GM21423 (cell line): ENCODE data around the gene GALNT9.
"Not testable (repeated sequence)": the region's sequence is repeated elsewhere in the genome, so short reads cannot be mapped to it uniquely, and the experiment has no call there.

Experiments used
- ATAC-seq: cut with Tn5 transposase; IDR thresholded peaks from one replicate; pipeline ENCODE4 v1.9.1; 2021; ENCODE audit warnings: mild to moderate bottlenecking, moderate library complexity; ENCODE audit not compliant: unreplicated experiment

Gene GALNT9

DNA sequence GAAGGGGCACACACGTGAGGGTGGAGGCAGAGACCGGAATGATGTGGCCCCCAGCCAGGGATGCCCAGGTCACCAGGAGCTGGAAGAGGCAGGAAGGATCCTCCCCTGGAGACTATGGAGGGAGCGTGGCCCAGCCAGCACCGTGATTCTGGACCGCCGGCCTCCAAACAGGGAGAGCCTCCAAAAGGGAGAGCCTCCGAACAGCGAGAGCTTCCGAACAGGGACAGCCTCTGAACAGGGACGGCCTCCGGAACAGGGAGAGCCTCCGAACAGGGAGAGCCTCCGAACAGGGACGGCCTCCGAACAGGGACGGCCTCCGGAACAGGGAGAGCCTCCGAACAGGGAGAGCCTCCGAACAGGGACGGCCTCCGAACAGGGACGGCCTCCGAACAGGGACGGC lies 33.8 kb downstream of the GALNT9 start:
- not testable (repeated sequence) for ATAC-seq

GRCh38 chr12:132295101-132295526 lies 34.3 kb downstream of the GALNT9 start:
- no peak for ATAC-seq

DNA sequence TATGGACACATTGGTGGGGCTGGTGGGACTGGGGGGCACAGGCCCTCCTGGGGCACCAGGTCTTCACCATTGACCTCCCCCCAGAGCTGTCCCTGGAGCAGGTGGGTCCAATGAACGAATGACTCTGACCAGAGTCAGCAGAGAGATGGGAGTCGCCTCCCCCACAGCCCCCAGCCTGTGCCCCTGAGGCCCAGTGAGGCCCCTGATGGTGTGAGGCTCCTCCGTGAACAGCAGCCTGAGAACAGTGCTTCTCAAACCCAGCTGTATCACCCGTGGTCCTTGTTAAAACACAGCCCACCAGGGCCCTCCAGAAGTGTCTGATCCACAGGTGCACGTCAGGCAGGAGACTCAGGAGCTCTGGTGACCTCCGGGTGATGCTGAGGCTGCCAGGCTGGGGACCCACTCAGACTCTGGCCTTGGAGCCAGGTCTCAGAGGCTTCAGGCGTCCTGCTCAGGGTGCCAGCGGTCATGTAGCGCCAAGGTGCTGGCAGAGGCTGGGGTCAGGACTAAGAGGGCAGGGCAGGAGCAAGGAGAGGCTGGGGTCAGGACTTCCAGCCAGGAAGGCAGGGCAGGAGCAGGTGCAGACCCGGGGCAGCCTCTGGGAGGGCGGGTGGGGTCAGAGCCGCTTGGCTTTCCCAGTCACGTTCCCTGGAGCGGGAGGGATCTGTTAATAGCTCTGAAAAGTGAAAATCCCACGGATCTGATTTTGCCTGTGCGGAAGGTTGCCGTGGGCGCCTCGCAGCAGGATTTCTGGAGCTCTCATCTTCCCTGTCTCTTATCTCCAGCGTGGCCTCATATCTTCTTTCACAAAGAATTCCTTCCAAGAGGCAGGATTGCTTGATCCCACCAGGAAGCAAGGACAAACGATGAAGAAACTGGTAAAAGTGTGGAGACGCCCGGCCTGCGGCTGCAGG lies 35.0 kb downstream of the GALNT9 start:
- ATAC-seq = no peak

DNA sequence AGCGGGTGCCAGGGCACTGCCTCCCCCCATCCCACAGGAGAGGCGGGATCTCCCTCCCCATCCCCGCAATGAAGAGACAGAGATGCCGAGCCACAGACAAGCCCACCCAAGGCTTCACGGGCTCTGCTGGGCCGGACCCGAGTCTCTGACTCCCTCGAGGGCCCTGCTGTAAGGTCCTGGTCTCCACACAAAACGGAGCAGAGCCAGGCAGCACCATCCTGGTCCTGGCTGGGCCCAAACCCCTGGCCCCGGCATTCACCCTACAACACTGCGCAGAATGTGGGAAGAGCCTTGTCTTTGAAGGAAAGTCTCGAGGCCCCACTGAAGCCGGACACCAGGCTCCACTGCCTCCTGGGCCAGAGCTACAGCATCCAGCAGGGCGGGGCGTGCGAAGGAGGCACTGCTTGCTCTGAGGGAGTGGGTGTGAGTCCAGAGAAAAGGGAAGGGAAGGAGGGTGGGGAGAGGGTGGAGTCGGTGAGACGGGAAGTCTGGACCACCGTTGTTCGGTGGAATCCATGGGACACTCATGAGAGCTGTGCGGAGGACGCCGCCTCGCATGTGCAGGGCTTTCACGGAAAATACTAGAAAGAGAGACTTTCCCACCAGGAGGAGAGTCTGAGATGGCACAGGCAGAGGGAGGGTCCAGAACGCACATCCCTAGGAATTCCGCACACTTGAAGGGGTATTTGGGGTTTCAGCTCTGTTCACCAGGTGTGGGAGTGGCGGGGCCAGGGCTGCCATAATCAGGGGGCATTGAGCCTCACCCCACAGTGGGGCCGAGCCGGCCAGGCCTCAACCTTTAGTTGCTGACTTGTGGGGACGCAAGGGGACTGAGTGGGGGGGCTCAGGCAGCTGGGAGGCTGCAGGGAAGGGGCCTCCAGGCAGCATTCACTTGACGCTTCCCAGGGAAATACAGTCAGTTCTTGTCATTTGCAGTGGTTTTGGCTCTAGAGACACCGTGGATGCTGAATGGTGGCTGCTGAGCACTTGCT lies 36.8 kb downstream of the GALNT9 start:
- no peak for ATAC-seq

DNA sequence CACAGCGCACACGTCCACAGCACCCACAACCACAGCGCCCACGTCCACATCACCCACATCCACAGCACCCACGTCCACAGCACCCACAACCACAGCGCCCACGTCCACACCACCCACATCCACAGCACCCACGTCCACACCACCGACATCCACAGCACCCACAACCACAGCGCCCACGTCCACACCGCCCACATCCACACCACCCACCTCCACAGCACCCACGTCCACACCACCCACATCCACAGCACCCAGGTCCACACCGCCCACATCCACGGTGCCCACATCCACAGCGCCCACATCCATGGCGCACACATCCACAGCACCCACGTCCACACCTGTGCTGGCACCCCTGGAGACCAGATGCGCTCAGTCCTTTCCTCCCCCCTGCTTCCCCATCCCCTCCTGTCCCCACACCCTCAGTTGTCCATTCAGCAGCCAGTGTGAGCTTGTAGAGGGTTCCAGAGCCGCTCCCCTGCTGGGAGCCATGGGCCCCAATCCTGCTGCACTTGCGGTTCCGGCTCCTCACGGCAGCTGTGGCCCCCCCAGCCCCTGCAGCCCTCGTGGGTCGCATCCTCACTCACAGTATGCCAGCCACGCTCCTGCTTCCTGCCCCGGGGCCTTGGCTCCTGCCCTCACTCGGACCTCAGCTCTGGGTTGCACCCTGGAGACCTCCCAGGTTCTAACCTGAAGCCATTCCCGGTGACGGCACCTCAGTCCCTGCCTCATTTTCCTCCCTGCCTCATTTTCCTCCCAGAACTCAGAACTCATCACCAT lies 37.8 kb downstream of the GALNT9 start:
- ATAC-seq = no peak

DNA sequence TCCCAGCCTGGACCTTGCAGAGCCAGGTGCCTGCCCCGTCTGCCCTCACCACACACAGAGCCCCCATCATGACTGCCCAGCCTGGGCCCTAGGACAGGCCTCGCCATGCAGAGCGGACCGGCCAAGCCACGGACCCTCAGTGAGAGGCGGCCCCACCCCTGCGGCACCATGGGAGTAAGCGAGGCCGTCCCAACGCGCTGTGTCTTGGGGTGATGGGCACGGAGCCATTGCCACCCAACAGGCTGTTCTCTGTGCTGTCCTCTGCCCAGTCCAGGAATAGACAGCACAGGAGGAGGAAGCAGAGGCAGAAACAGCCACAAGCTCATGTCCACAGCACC lies 39.2 kb downstream of the GALNT9 start:
- ATAC-seq = no peak

DNA sequence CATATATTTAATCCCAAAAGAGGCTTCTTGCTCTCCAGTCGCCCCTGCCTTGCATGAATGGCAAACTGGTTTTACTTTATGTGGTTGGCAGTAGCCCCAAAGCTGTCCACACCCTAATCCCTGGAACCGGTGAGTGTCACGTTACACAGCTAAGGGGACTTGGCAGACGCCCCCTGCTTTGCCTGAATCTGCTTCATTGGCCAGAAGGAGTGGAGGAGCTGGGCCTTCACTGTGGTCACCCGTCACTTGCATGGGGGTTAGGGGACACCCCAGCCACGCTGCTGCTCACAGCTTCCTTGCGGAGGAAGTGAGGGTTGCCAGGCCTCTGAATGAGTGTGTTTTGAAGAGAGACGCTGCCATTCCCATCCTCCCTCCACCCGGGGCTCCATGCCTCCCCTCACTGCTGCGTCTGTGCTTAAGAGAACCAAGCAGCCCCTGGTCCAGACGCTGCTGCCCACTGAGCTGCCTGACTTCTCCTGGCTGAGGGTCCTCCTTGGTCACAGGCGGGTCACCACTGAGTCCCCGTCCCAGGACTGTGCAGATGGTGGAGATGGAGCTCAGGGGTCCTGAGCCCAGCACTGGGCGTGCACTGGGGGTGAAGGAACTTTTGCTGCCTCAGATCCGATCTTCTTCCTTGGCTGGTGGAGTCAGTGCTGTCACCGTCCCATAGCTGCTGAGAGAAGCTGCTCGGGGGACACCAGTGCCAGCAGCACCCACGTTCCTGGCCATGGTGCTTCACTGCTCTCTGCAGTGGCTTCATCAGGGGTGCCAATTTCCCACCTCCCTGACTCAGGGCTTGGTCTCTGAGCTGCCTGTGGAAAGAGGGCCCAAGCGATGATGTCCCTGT lies 39.8 kb downstream of the GALNT9 start:
- ATAC-seq = no peak

DNA sequence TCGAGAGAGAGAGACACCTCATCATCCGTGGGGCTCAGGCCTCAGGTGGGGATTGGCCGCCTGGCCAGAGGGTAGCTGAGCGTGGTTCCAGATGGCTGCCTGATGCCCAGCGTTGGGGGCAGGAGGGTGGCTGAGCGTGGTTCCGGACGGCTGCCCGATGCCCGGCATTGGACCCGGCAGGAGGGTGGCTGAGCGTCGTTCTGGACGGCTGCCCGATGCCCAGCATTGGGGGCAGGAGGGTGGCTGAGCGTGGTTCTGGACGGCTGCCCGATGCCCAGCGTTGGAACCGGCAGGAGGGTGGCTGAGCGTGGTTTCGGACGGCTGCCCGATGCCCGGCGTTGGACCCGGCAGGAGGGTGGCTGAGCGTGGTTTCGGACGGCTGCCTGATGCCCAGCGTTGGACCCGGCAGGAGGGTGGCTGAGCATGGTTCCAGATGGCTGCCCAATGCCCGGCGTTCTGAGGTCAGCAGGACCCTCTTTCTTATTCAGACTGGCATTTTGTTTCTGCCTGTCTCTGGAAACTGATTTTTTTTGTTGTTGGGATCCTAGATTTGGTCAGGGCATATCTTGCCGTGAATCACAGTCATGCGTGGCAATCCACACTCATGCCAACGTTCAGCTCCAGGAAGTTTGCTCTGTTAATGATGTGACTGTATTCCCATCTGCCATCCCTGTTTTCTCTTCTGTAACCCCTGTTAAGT lies 40.7 kb downstream of the GALNT9 start:
- ATAC-seq = no peak

GRCh38 chr12:132287391-132288238 lies 41.8 kb downstream of the GALNT9 start:
- no peak for ATAC-seq

GRCh38 chr12:132286912-132287311 lies 42.5 kb downstream of the GALNT9 start:
- ATAC-seq = no peak

DNA sequence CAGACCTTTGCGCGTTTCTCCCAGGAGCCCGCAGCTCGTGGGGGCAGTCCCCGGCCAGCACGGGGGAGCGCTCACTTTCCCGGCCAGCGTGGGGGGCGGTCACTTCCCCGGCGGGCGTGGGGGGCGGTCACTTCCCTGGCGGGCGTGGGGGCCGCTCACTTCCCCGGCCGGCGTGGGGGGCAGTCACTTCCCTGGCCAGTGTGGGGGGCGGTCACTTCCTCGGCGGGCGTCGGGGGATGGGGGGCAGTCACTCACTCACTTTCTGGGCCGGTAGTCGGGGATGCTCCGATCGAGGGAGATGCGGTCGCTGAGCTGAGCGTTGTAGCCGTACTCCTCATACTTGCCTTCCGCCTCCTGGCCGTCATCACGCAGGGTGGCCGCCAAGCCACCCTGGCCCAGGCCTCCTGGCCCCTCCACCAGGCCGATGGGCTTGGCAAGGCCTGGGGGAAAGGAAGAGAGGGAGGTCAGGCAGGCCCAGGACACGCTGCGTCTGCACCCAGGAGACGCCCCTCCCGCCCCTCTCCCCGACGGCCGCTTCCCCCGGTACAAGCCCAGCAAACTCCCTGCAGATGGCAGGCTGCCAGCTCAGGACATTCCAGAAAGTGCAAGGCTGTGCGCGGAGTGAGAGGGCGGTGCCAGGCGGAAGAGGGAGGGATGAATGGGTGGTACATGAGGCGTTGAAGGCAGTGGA lies 43.3 kb downstream of the GALNT9 start:
- ATAC-seq = no peak

GRCh38 chr12:132284827-132285741 lies 44.3 kb downstream of the GALNT9 start:
- ATAC-seq = no peak

GRCh38 chr12:132284071-132284826 lies 45.1 kb downstream of the GALNT9 start:
- ATAC-seq = no peak

DNA sequence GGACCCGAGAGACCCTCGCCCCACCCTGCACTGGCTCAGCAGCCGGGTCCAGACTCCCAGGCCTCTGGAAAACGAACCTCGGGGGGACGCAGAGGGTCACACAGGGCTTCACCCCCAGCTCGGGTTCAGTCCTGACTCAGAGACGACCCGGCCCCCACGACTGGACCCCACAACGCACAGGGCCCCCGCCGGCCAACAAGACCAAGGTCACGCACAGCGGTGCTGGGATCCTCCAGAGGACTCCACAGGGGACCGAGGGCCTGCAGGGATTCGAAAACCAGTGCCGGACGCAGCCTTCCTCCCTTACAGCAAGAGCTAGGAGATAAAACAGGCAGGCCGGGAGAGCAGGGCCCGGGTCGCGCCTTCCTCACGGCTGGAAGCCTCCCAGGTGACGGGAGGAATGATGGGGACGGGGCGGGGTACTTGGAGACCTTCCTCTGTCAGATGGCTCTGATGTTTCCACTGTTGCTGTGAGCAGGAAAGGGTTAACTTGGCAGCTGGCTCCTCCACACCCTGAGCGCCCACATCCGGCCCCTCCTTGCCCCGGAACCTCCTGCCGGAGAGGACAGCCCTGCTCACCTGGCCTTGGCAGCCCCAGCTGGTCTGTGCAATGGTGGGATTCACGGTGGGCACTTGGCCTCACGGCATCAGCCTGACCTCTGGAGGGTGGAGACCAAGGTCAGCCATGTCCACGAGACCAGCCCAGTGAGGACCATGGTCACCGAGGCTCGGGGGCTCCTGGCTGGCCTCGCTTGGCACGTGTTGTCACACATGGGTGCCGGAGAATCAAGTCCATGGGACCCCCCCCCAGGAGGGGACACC lies 46.2 kb downstream of the GALNT9 start:
- ATAC-seq = no peak
